Testis (tissue), 2 donors: ENCODE data around the gene TTC28.

Experiments
- POLR2A ChIP-seq: fragments of 450-650 bp; IDR thresholded peaks from one replicate; pipeline ENCODE4 v1.6.1; 2017; ENCODE audit warnings: antibody characterized with exemption, mild to moderate bottlenecking, moderate library complexity
- TF ChIP-seq, protein P1 (sequence below), 3 experiments: fragments of 450-650 bp in 2 of 3; fragments of 200-600 bp in 1 of 3; sonication (generic) in 1 of 3; IDR thresholded peaks; one replicate each; pipeline ENCODE4 v1.5.1; 2016 to 2019; ENCODE audit warnings: antibody characterized with exemption in 3 of 3, mild to moderate bottlenecking in 2 of 3, moderate library complexity in 1 of 3

DNA sequence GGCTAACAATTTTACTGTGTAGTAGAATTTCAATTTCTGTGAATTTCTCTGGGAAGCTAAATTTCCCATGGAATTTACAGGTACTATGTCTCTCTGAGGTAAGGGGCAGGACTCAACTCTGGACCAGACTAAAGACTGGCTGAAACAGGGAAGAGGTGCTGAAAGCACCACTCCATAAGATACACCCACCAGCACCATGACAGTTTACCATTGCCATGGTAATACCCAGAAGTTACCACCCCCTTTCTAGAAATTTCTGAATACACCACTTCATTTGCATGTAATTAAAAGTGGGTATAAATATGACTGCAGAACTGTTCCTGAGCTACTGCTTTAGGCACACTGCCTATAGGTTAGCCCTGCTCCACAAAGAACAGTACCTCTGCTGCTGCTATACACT, 274.1 kb downstream of the TTC28 start:
- no peak for TF ChIP-seq POLR2A
- TF ChIP-seq, protein P1, sequence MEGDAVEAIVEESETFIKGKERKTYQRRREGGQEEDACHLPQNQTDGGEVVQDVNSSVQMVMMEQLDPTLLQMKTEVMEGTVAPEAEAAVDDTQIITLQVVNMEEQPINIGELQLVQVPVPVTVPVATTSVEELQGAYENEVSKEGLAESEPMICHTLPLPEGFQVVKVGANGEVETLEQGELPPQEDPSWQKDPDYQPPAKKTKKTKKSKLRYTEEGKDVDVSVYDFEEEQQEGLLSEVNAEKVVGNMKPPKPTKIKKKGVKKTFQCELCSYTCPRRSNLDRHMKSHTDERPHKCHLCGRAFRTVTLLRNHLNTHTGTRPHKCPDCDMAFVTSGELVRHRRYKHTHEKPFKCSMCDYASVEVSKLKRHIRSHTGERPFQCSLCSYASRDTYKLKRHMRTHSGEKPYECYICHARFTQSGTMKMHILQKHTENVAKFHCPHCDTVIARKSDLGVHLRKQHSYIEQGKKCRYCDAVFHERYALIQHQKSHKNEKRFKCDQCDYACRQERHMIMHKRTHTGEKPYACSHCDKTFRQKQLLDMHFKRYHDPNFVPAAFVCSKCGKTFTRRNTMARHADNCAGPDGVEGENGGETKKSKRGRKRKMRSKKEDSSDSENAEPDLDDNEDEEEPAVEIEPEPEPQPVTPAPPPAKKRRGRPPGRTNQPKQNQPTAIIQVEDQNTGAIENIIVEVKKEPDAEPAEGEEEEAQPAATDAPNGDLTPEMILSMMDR (IDR thresholded peaks at IDR 0.05) = no peak
